ENCODE measurements around the gene KDM4C.

KDM4C gene

DNA sequence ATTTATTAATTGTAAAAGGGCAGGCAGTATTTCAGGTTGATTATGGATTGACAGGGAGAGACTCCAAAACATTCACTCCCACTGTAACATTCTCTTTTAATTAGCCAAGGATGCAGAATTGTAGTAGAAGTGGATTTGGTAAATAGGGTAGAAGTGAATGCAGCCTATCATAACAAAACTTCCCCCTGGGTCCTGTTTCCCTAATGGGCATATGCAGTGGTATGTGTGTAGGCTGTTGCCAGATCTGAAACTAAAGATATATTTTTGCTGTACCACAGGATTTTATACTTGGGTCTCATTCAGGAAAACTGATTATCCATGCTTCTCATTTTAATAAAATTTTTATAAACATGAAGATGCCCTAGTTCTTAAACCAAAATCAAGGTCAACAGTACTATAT, 351.2 kb downstream of the KDM4C start:
- no peak for DNase-seq

DNA sequence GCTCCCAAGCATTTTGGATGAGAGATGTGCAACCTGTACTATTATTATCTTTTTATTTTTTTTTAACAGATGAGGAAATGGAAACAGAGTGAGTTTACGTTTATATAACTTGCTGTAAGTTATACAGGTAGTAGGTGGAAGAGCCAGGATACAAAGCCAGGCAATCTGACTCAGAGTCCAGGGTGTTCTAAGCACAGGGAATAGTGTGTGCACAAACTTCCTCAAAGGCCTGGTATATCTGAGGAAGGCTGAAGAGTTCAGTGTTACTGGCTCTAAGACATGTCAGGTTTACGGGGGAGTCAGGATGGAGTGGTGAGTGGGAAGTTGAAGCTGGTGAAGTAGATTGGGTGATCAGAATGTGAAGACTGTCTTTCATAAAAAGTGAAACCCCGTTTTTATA, 353.6 kb downstream of the KDM4C start:
- no peak for DNase-seq

DNA sequence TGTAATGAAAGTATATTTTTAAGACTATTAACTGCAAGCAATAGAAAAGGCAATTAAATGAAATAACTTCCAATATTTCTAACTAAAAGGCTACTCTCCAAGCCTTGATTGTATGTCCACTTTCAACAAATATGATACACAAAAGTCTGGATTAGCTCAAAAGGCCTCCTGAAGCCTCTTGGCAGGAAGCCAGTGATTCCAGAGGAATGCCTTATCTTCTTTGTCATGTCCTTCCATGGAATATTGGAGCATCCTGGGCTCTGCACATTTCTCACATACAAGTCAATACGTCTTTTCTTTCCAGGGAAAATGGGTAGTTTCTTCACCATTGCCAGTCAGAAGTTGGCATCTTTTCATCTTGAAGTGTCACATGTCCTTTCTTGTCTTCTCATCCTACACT, 357.8 kb downstream of the KDM4C start:
- DNase-seq, result no peak

DNA sequence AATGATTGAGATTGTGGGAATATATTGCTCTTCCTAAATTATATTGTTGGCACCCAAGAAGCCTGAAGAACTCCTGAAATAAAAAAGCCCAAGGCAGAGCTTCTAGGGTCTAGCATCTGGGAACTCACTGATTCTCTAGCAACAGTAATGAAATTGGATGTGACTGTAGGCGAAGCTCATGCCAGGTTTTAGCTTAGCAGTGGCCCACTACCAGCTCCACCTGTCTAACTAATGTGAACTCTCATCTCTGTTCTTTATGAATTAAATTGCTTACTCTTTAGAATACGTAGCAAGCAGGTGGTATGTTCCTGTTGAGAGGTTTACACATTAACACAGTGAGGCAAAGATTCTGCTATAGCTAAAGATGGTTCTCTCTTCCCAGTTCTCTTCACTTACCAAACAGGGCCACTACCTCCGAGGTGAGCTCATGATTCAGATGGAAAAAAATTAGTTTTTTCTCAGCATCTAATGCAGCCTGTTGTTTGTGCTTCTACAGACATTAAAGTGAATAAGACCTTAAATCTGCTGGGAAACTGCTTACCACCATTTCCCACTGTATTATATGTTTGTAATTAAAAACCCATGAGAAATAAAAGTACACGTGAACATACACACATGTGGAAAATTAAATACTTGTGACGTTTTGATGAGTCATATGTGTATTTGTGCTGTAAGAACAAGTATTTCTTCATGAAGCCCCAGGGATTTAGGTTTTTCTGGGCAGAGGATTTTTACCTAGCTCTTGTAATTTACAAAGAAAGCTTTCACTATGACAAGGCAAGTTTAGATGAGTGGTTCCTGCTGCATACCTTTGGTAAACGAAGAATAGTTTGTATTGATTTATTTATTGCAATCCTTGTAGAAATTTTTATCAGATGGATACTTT, 360.1 kb downstream of the KDM4C start:
- DNase-seq, result no peak

DNA sequence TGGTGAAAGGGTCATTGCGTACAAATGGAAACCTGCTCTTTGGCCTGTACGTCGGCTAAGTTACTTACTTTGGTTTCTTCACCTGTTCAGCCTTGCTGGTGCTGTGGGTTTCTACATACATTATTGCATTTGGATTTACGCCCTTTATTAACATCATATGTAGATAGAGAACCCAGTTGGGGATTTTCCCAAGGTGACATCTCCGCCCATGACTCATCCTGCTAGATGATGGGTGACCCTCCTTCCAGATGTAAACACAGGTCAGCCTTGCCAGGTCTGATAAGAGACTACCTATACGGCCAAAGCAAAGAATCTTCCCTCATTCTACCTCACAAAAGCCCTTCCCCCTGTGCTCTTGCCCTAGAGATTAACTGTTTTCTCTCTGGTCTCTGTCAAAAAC, 360.9 kb downstream of the KDM4C start:
- no peak for DNase-seq

DNA sequence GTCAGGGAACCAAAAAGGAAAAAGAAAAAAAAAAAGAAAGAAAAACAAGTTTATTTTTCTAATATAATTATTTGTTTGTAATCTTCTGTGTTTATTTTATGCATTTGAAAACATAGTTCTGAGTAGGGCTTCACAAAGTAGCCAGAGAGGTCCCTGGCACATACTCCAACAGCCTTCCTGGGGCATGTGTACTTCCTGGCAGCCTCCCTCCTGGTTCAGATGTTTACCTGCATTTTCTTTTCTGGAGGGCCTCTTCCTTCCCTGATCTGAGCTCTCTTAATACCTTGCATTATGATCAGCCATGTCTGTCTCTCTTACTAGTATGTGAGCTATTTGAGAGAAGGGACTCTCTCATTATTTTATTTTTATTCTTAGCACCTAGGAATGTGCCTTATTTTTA, 361.8 kb downstream of the KDM4C start:
- DNase-seq, result no peak

DNA sequence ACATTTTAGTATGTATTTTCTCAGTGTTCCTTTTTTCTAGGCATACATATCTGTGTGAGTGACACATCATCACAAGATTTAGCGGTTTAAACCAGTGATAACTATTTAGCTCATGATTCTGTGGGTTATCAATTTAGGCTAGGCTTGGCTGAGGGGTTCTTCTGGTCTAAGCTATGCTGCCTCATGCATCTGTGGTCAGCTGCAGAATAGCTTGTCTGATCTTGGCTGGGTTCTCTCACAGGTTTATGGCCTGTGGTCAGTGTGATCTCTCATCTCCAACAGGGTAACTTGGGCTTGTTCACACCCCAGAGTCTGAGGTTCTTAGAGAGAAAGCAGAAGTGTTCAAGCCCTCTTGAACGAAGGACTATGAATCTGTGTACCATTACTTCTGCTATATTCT, 363.3 kb downstream of the KDM4C start:
- no peak for DNase-seq

DNA sequence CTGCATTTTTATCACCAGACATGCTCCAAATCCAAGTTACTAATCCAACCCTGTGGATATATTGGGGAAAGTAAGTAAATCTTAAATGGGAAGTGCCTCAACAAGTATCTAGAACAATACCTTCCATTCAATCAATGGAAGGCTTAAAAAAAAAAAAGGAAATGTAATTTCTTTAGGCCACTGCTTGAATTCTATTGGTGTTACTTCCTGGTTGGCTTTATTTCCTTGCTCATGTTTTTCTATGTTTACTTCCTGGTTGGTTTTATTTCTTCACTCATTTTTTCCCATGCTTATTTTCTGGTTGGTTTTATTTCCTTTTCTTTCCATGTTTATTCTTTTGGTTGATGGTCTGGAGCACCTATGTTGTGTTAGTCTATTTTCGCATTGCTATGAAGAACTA, 363.9 kb downstream of the KDM4C start:
- no peak for DNase-seq

DNA sequence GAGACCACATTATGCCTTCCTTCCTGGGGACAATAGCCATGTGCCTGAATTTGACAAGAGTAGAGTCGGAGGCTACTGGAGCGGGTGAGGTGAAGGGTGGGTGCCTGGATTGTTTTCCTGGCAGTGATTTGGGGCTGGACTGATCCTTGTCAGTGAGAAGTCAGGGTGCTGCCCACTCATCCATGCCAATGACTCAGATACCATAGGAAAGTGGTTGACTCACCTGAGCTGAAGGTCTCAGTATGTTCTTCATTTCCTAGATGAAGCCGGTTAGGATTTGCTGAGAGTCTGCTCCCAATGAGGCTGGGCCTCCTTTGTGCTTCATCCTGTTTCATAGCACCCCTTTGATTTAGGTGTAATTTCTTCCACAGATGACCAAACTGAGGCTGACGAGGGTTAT, 366.0 kb downstream of the KDM4C start:
- DNase-seq, result no peak

DNA sequence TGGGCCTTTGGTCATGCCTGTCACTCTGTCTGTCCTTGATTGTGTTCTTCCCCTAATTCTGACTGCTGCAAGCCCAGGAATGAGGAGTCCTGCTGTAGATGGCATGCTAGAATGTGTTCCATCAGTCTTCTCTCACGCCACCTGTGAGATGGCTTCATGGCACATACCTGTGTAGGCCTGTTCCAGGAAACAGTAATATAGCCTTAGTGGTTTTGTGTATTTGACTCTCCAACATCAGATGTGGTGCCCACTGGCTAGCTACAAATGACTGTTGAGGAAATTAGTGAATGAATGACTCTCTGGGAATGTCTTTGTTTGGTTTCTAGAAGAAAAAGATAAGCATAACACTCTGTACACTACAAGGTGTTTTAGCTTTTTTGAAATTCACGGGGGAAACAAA, 367.5 kb downstream of the KDM4C start:
- DNase-seq, result no peak

DNA sequence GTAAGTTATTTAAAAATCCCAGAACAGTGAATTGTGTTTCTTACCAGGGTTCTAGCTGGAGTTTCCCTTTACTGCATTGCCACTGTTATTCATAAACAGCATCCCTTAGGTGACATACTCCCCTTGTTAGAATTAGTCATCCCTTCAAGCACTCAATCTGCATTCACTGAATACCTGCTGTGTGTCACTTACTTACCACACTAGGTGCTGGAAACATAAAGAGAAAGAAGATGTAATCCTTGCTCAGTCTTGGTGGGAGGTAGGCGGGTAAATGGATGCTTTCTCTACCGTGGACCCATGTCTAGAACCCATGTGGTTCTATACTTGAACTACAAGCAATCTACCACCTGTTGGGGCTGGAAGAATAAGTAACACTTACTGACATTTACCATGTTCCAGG, 371.6 kb downstream of the KDM4C start:
- DNase-seq, result no peak

DNA sequence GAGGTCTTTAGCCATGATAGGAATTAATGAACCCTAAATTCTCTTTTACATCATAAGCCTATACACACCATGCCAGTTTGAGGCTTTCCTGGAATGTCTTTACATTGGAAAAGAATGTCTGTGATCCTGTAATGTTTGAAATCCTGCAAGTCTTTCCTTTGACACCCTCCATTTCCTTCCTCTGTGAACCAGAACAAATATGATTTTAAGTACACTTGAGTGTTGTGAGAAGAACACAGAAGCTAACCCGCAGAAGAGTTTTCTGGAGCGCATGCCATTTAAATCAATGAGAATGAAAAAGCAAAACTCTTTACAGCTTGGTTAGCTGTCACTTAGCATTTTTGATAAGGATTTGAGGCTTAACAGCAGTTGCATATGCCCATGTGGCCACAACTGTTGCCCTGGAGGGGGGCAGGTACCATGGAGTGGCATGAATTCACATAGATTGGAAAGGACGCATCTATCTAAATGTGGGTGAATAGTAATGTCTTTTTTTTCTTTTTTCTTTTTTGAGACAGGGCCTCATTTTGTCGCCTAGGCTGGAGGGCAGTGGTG, 372.6 kb downstream of the KDM4C start:
- DNase-seq, result no peak

DNA sequence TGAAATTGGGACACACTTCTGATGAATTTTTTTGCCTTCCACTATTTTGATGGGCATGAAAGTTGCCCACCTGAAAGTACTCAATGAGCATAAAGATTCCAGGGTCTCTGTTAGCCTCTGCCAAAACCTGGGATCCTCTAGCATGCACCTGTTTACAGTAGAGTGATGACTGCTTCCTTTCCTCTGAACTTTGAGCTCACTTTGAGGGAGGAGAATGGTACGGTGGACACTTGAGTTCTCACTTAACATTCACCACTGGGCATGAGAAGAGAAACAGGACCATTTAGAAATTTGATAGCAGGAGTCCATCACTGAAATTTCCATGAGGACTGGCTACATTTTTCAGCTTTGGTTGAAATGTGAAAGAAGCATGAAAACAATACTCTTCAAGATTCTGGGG, 374.8 kb downstream of the KDM4C start:
- no peak for DNase-seq

DNA sequence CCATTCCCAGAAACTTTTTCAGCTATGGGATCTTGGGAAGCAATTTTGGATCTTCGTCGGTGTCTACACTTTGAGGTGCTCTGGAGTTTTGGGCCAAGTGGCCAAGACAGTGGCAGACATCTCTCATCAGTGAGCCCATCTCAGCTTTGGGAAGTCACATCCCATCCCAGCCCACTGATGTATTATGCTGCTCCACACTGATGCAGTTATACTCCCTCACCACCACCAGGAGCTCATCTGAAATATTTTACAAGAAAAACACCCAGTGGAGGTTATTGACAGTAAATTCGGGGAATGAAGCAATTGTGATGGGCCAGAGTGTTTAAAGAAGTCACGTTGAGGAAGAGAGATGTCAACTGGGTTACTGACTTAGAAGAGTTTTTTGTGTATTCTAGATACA, 378.0 kb downstream of the KDM4C start:
- DNase-seq, result no peak

DNA sequence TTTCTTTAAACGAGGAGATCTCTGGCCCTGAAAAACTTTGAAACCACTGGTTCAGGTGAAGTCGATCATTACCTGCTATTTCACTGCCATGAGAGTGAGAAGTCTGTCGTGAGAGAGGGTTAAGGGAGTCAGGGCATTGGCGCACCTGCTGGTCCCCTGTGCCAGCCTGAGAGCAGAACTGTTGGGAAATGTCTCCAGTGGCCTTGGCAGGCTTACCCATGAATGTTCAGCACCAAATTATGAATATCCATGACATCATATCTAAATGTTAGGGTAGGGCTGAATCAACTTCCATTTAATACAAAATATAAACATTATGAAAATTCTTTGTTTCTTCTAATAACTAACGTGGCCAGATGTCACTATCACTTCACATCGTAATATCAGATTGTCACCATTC, 379.3 kb downstream of the KDM4C start:
- DNase-seq, result no peak

DNA sequence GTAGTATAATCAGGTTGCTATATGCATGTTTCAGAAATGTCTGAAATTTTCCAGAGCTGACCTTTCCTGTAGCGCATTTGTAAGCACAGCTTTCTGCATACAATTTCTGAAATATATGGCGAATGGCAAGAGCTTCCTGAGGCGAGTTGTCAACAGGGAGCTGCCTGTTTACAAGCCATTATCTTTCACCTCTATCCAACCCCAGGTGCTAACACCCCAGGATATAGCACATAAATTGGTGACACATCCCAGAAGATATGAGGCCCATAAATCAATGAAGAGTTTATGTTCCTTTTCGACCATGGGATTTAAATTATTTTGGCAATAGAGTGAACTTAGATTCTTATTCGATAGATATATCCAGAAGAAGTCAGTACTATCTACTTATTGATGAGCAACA, 379.8 kb downstream of the KDM4C start:
- DNase-seq, result no peak

DNA sequence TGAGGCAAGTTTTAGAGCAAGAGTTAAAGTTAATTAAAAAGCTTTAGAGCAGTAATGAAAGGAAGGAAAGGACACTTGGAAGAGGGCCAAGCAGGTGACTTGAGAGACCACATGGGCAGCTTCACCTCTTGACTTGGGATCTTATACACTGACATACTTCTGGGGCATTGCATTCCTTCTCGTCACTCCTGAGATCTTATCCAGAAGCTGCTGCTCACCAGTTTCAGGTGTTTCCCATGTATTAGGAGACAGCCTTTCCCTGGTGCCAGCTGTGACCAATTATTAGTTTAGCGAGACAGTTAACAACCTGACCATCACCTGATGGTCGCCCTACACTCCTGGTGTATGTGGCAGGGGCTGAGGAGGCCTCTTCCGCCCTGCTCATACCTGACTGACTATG, 382.1 kb downstream of the KDM4C start:
- no peak for DNase-seq

DNA sequence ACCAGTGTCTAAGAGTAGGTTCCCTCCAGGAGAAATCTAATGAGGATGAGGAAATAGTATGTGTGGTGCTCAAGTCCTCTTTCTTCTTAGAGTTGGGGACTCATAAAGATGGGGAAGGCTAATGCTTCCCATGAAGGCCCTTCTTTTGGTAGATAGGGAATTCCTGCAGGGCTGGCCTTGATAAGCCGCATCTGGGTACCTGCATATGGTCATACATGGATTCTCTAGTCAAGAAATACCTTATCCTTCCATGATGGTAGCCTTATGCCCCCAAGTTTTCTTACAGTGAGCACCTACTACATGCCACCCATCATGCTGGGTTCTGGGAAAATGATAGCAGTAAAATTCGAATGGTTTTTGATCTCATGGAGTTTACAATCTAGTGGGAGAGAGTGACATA, 382.6 kb downstream of the KDM4C start:
- no peak for DNase-seq

DNA sequence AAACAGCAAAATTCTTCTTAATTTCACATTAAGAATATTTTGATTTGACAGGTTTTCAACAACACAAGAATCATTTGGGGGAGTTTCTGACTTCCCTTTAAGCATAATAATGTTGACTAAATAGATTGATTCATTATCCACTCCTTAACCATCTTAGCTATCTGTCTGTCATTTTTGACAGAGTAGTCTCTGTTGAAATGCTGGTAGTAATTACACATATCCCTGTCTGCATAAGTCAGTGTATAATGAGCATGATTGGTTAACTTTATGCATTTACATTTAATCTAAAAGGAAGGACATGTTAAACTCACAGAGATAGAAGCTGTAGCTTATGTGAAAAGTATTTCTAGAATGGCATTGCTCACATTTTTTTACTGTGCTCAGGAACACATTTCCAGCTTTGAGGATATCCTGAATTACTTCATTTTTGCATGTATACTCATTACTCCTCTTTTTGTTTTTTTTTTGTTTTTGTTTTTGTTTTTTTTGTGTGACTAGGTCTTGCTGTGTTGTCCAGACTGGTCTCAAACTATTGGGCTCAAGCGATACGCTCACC, 385.9 kb downstream of the KDM4C start:
- DNase-seq, result no peak

DNA sequence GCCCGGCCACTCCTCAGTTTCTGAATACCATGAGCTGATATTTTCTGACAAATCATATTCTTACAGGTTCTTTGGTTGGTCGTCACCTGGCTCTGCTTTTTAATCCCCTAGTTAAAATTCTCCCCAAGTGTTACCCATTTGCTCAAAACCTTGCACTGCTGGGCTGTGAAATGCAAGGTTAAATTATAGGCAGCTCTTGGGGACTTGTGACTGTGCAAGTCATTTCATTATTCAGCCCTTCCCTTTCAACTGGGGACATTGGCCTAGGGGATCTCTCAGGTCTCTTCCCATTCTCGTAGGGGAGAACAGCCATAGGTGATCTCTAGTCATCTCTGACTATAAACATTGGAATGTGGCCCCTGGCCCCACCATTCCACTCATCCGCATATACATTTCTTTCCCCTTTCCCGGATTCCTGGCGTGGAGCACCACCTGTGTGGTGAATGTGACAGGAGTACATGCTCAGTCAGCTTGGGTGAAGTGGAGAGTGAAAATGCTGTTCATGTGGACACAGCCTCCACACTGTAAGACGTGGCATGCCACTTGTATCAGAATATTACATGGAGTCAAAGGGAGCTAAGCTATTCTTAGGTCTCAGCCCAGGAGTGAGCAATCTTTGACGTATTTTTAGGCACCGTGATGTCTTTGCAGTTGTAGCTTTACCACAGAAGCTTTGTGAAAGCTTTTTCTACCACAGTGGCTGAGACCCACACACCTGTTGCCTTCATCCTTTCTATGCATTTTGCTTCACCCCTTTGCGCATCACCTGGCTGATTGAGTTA, 386.7 kb downstream of the KDM4C start:
- no peak for DNase-seq

DNA sequence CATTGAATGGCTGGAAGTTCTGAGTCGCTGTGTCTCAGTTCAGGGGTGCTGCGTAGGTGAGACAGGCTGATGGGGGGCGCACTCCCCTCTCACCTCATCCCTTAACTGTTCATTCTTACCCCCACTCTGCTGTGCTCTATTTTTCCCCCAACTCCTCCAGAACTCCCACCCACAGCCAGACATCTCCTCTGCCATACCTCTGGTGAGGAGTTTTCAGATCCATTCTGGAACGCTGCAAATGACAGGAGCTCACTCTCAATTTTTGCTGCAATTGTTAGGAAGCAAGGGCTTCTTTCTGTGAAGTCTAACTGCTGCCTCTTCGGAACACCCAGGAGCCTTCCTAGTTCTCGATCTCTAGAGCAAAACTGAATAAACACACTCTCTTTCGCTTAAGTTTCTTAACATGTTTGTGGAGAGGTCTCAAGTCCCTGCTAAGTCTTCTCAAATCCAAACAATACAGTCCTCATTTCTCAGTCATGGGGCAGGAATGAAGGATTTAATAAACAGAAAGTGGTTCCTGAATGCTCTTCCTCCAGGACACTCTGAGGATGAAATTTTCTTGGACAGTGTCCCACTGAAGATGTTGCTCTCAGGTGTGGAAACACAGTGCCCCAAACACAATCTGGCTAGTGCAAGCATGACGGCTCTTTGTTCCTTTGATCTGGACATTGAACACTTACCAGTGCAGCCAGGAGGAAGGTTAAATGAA, 387.7 kb downstream of the KDM4C start:
- no peak for DNase-seq

DNA sequence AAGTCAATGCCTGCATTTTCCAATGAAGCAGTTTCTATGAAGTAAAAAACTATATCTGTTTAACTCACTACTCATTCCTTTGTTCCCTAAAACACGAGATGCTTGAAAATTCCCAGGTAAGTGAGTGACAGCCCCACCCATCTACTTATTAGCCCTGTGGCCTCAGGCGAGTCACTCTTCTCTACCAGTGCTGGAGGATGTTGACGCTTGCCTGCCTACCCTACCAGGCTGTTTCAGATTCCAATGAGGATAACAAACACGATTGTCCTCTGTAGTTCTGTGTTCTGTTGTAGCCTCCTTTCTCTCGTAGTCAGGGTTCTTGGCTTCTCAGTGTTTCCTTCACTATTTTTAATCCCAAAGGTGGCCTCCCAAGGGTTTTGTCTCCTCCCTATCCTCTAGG, 388.8 kb downstream of the KDM4C start:
- DNase-seq, result no peak
